ENCODE data around the gene MARCO.

The MARCO gene

GRCh38 chr2:118975133-118975532 lies 33.1 kb downstream of the MARCO start:
- H3K9me3 ChIP-seq (ENCODE audit: low read depth, low read length) = no peaks in the 10 kb centered on the region
- H3K27ac ChIP-seq = no peak overlapping the region
- no peaks in the 10 kb centered on the region for H3K36me3 ChIP-seq (ENCODE audit: insufficient read depth, low read length)
- H3K4me3 ChIP-seq = no peak overlapping the region
- no peak for DNase-seq (ENCODE audit: low read depth, low spot score)
- no peak overlapping the region for H3K9ac ChIP-seq (ENCODE audit: insufficient read length)
- TF ChIP-seq EZH2 (IDR thresholded peaks at IDR 0.05) = no peak
- no peak for TF ChIP-seq FOXP2 (optimal IDR thresholded peaks at IDR 0.05; ENCODE audit: control extremely low read depth, extremely low read length, insufficient read depth)
- TF ChIP-seq POLR2AphosphoS5 (IDR thresholded peaks at IDR 0.05; ENCODE audit: borderline replicate concordance, low read depth, low read length) = no peak

- no peak overlapping the region for H3K27ac ChIP-seq
- no peaks in the 10 kb centered on the region for H3K9me3 ChIP-seq (ENCODE audit: low read depth, low read length)
- H3K9ac ChIP-seq (ENCODE audit: insufficient read length) = no peak overlapping the region
- TF ChIP-seq FOXP2 (optimal IDR thresholded peaks at IDR 0.05; ENCODE audit: control extremely low read depth, extremely low read length, insufficient read depth) (no peak), EZH2 (IDR thresholded peaks at IDR 0.05) (no peak), POLR2AphosphoS5 (IDR thresholded peaks at IDR 0.05; ENCODE audit: borderline replicate concordance, low read depth, low read length) (no peak)
- H3K36me3 ChIP-seq (ENCODE audit: insufficient read depth, low read length) = no peaks in the 10 kb centered on the region
- H3K4me3 ChIP-seq = no peak overlapping the region
- no peak for DNase-seq (ENCODE audit: low read depth, low spot score)
Observed at GRCh38 chr2:118978064-118978463, 36.1 kb downstream of the MARCO start.

GRCh38 chr2:118979152-118979861 lies 37.3 kb downstream of the MARCO start:
- TF ChIP-seq POLR2AphosphoS5 (IDR thresholded peaks at IDR 0.05; ENCODE audit: borderline replicate concordance, low read depth, low read length) (no peak), EZH2 (IDR thresholded peaks at IDR 0.05) (no peak), FOXP2 (optimal IDR thresholded peaks at IDR 0.05; ENCODE audit: control extremely low read depth, extremely low read length, insufficient read depth) (no peak)
- Histone ChIP-seq H3K27ac (no peak overlapping the region), H3K4me3 (no peak overlapping the region), H3K9me3 (ENCODE audit: low read depth, low read length) (no peaks in the 10 kb centered on the region), H3K36me3 (ENCODE audit: insufficient read depth, low read length) (no peaks in the 10 kb centered on the region), H3K9ac (ENCODE audit: insufficient read length) (no peak overlapping the region)
- no peak for DNase-seq (ENCODE audit: low read depth, low spot score)

- Histone ChIP-seq H3K4me3 (no peak overlapping the region), H3K9me3 (ENCODE audit: low read depth, low read length) (no peaks in the 10 kb centered on the region), H3K9ac (ENCODE audit: insufficient read length) (no peak overlapping the region), H3K27ac (no peak overlapping the region), H3K36me3 (ENCODE audit: insufficient read depth, low read length) (no peaks in the 10 kb centered on the region)
- DNase-seq (ENCODE audit: low read depth, low spot score) = no peak
- TF ChIP-seq POLR2AphosphoS5 (IDR thresholded peaks at IDR 0.05; ENCODE audit: borderline replicate concordance, low read depth, low read length) (no peak), EZH2 (IDR thresholded peaks at IDR 0.05) (no peak)
Observed at GRCh38 chr2:118980022-118980421, 38.0 kb downstream of the MARCO start.

GRCh38 chr2:118980573-118980972 lies 38.6 kb downstream of the MARCO start:
- no peak overlapping the region for H3K27ac ChIP-seq
- no peak overlapping the region for H3K4me3 ChIP-seq
- no peak for TF ChIP-seq EZH2 (IDR thresholded peaks at IDR 0.05)
- TF ChIP-seq FOXP2 (optimal IDR thresholded peaks at IDR 0.05; ENCODE audit: control extremely low read depth, extremely low read length, insufficient read depth) = no peak
- no peak for TF ChIP-seq POLR2AphosphoS5 (IDR thresholded peaks at IDR 0.05; ENCODE audit: borderline replicate concordance, low read depth, low read length)
- no peak overlapping the region for H3K9ac ChIP-seq (ENCODE audit: insufficient read length)
- no peaks in the 10 kb centered on the region for H3K9me3 ChIP-seq (ENCODE audit: low read depth, low read length)
- no peaks in the 10 kb centered on the region for H3K36me3 ChIP-seq (ENCODE audit: insufficient read depth, low read length)
- DNase-seq (ENCODE audit: low read depth, low spot score) = no peak

- DNase-seq (ENCODE audit: low read depth, low spot score) = no peak
- Histone ChIP-seq H3K27ac (no peak overlapping the region), H3K36me3 (ENCODE audit: insufficient read depth, low read length) (no peaks in the 10 kb centered on the region), H3K9ac (ENCODE audit: insufficient read length) (no peak overlapping the region), H3K9me3 (ENCODE audit: low read depth, low read length) (no peaks in the 10 kb centered on the region), H3K4me3 (no peak overlapping the region)
- no peak for TF ChIP-seq POLR2AphosphoS5 (IDR thresholded peaks at IDR 0.05; ENCODE audit: borderline replicate concordance, low read depth, low read length)
- TF ChIP-seq FOXP2 (optimal IDR thresholded peaks at IDR 0.05; ENCODE audit: control extremely low read depth, extremely low read length, insufficient read depth) = no peak
- TF ChIP-seq EZH2 (IDR thresholded peaks at IDR 0.05) = no peak
Observed at GRCh38 chr2:118981632-118982031, 39.6 kb downstream of the MARCO start.

- H3K9me3 ChIP-seq (ENCODE audit: low read depth, low read length) = no peaks in the 10 kb centered on the region
- no peak overlapping the region for H3K4me3 ChIP-seq
- no peak overlapping the region for H3K27ac ChIP-seq
- DNase-seq (ENCODE audit: low read depth, low spot score) = no peak
- no peaks in the 10 kb centered on the region for H3K36me3 ChIP-seq (ENCODE audit: insufficient read depth, low read length)
- TF ChIP-seq POLR2AphosphoS5 (IDR thresholded peaks at IDR 0.05; ENCODE audit: borderline replicate concordance, low read depth, low read length) (no peak), FOXP2 (optimal IDR thresholded peaks at IDR 0.05; ENCODE audit: control extremely low read depth, extremely low read length, insufficient read depth) (no peak), EZH2 (IDR thresholded peaks at IDR 0.05) (no peak)
- no peak overlapping the region for H3K9ac ChIP-seq (ENCODE audit: insufficient read length)
Observed at GRCh38 chr2:118982039-118982438, 40.0 kb downstream of the MARCO start.

- DNase-seq (ENCODE audit: low read depth, low spot score) = no peak
- no peaks in the 10 kb centered on the region for H3K9me3 ChIP-seq (ENCODE audit: low read depth, low read length)
- H3K27ac ChIP-seq = no peak overlapping the region
- no peak for TF ChIP-seq FOXP2 (optimal IDR thresholded peaks at IDR 0.05; ENCODE audit: control extremely low read depth, extremely low read length, insufficient read depth)
- no peak for TF ChIP-seq EZH2 (IDR thresholded peaks at IDR 0.05)
- TF ChIP-seq POLR2AphosphoS5 (IDR thresholded peaks at IDR 0.05; ENCODE audit: borderline replicate concordance, low read depth, low read length) = no peak
- H3K4me3 ChIP-seq = no peak overlapping the region
- no peak overlapping the region for H3K9ac ChIP-seq (ENCODE audit: insufficient read length)
- H3K36me3 ChIP-seq (ENCODE audit: insufficient read depth, low read length) = no peaks in the 10 kb centered on the region
Observed at GRCh38 chr2:118983133-118983532, 41.1 kb downstream of the MARCO start.

- no peak overlapping the region for H3K9ac ChIP-seq (ENCODE audit: insufficient read length)
- no peaks in the 10 kb centered on the region for H3K36me3 ChIP-seq (ENCODE audit: insufficient read depth, low read length)
- H3K27ac ChIP-seq = no peak overlapping the region
- H3K9me3 ChIP-seq (ENCODE audit: low read depth, low read length) = no peaks in the 10 kb centered on the region
- no peak for DNase-seq (ENCODE audit: low read depth, low spot score)
- H3K4me3 ChIP-seq = no peak overlapping the region
- no peak for TF ChIP-seq EZH2 (IDR thresholded peaks at IDR 0.05)
- no peak for TF ChIP-seq FOXP2 (optimal IDR thresholded peaks at IDR 0.05; ENCODE audit: control extremely low read depth, extremely low read length, insufficient read depth)
- no peak for TF ChIP-seq POLR2AphosphoS5 (IDR thresholded peaks at IDR 0.05; ENCODE audit: borderline replicate concordance, low read depth, low read length)
Observed at GRCh38 chr2:118983915-118984314, 41.9 kb downstream of the MARCO start.

Data from SK-N-MC (cell line).